ENCODE measurements around the gene BMP6. TPM values are rescaled to one million over a fixed set of nuclear protein-coding genes. Genes with fewer than 3 reads are reported as not detected.
A peak's percentile ranks its signal among the peaks of the same experiment; 100 is the strongest.

The BMP6 gene
- total and polyA plus RNA-seq, 8 donors, result 2.3 to 18.7 (median 3.7) TPM

GRCh38 chr6:7747901-7748504 is 22.1 kb downstream of the BMP6 start:
- ATAC-seq (no peak), DNase-seq (no peak)
- H3K9me3 ChIP-seq, result no peaks in the 10 kb centered on the region
- no peak overlapping the region for H3K27ac ChIP-seq
- H3K4me1 ChIP-seq, result no peaks in the 10 kb centered on the region
- H3K27me3 ChIP-seq, result peaks cover 0 to 11% of the 10 kb centered on the region in 2 donors
- no peaks in the 10 kb centered on the region for H3K36me3 ChIP-seq
- intact Hi-C loops (cut with DNase I), result no loop called here
- no peak for TF ChIP-seq CTCF (IDR thresholded peaks at IDR 0.05)
- no peak overlapping the region for H3K4me3 ChIP-seq

- intact Hi-C loops (cut with DNase I), result no loop called here
- Histone ChIP-seq H3K27me3 (no peaks in the 10 kb centered on the region), H3K27ac (no peak overlapping the region), H3K4me1 (no peaks in the 10 kb centered on the region), H3K9me3 (no peaks in the 10 kb centered on the region), H3K36me3 (no peaks in the 10 kb centered on the region), H3K4me3 (no peak overlapping the region)
- TF ChIP-seq CTCF (IDR thresholded peaks at IDR 0.05), result no peak
- ATAC-seq, result no peak
- DNase-seq, result no peak
Measured at GRCh38 chr6:7749478-7749877, 23.6 kb downstream of the BMP6 start.

GRCh38 chr6:7750197-7750596 is 24.3 kb downstream of the BMP6 start:
- no peak overlapping the region for H3K27ac ChIP-seq
- DNase-seq (no peak), ATAC-seq (no peak)
- no peaks in the 10 kb centered on the region for H3K9me3 ChIP-seq
- intact Hi-C loops (cut with DNase I), result no loop called here
- H3K4me3 ChIP-seq, result no peak overlapping the region
- no peaks in the 10 kb centered on the region for H3K27me3 ChIP-seq
- TF ChIP-seq CTCF (IDR thresholded peaks at IDR 0.05), result no peak
- H3K4me1 ChIP-seq, result no peaks in the 10 kb centered on the region
- no peaks in the 10 kb centered on the region for H3K36me3 ChIP-seq

- Histone ChIP-seq H3K27ac (no peak overlapping the region), H3K9me3 (peaks cover 0 to 3% of the 10 kb centered on the region in 2 donors), H3K36me3 (no peaks in the 10 kb centered on the region), H3K27me3 (no peaks in the 10 kb centered on the region), H3K4me3 (no peak overlapping the region), H3K4me1 (no peaks in the 10 kb centered on the region)
- intact Hi-C loops (cut with DNase I), result no loop called here
- peak; percentile 49 for ATAC-seq
- peak in 2 of 4 donors; percentile 8 to 35 for DNase-seq
- TF ChIP-seq CTCF (IDR thresholded peaks at IDR 0.05), result no peak
Measured at GRCh38 chr6:7758456-7758855, 32.6 kb downstream of the BMP6 start.

GRCh38 chr6:7759320-7759719 is 33.4 kb downstream of the BMP6 start:
- H3K4me1 ChIP-seq, result no peaks in the 10 kb centered on the region
- intact Hi-C loops (cut with DNase I), result no loop called here
- no peak overlapping the region for H3K27ac ChIP-seq
- H3K4me3 ChIP-seq, result no peak overlapping the region
- no peaks in the 10 kb centered on the region for H3K36me3 ChIP-seq
- DNase-seq, result no peak
- H3K9me3 ChIP-seq, result peaks cover 0 to 3% of the 10 kb centered on the region in 2 donors
- H3K27me3 ChIP-seq, result no peaks in the 10 kb centered on the region
- no peak for TF ChIP-seq CTCF (IDR thresholded peaks at IDR 0.05)
- no peak for ATAC-seq

Measured in left lung (tissue), 10 donors.